NT2/D1 (cell line): ENCODE measurements around the gene FLRT2.

Experiments used
- YY1 ChIP-seq: IDR thresholded peaks from 2 replicates; pipeline ENCODE4 v1.6.1; 2011; ENCODE audit not compliant: insufficient read length, insufficient read depth
- ZNF274 ChIP-seq: IDR thresholded peaks from 2 replicates; pipeline ENCODE4 v1.6.1; 2011; ENCODE audit warnings: mild to moderate bottlenecking, low read depth, low read length

GRCh38 chr14:85617791-85618190 lies 87.8 kb downstream of the FLRT2 start:
- no peak for TF ChIP-seq ZNF274
- no peak for TF ChIP-seq YY1
